ENCODE measurements around the gene CIZ1. TPM values are rescaled to one million over a fixed set of nuclear protein-coding genes. Genes with fewer than 3 reads are reported as not detected.

Gene CIZ1
- total RNA-seq, 1 experiment from 2014 or later = 111 TPM

DNA sequence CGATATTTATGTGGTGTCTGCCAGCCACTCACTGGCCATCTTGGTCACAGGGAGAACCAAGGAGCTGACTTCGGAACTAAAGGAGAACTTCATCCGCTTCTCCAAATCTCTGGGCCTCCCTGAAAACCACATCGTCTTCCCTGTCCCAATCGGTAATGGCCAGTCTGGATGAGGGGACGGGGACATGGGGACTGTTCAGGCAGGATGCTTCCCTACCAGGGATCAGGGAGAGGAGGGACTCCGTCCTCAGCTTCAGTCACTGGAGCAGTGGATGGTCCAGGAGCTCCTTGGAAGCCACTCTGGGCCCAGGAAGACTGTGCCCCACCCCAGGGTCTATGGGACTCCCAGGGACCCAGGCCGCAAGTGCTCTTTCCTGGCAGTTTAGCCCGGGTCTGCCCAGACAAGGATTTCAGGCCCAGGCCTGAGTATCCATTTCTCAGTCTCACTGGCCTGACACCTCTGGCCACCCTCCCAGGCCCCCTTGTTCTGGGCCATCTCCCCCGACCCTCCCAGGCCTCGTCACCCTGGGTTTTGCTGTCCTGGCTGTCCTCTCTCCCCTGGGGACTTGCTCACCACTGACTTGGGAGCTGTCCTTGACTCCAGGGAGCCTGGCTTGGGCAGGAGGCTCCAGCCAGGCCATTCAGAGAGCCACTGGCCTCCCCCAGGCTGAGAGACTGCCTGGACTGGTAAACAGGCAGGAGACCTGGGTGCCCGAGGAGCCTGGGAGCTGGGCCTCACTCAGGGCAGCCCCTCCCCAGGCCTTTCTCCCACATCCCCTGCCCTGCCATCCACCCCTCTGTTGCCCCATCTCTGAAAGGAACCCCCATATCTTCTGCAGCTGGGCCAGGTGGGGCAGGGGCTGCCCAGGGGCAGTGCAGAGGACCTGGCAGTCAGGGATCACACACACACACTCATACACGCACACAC, 39.0 kb downstream of the CIZ1 start:
- no peak overlapping the region for H3K4me3 ChIP-seq (ENCODE audit: low read depth in 2 of 2, low read length in 2 of 2)
- H3K36me3 ChIP-seq (ENCODE audit: control insufficient read depth, insufficient read depth, low read length) = no peaks in the 10 kb centered on the region
- BruUV-seq (replicated peaks) = no TSS peak
- no peaks in the 10 kb centered on the region for H3K9me3 ChIP-seq (ENCODE audit: control insufficient read depth, insufficient read depth, low read depth, low read length)
- H3K4me1 ChIP-seq (ENCODE audit: control insufficient read depth, insufficient read depth, low read length) = peaks cover 5% of the 10 kb centered on the region
- DNase-seq (ENCODE audit: low read depth, low spot score) (no peak), ATAC-seq (no peak)
- H3K27me3 ChIP-seq (ENCODE audit: control insufficient read depth, insufficient read depth, low read length) = no peaks in the 10 kb centered on the region
- H3K27ac ChIP-seq (ENCODE audit: low read length) = no peak overlapping the region
- intact Hi-C loops (cut with micrococcal nuclease; ENCODE audit: unreplicated experiment) = no loop called here
- POLR2A ChIA-PET = no interaction called here
- no peak for TF ChIP-seq SIN3A (IDR thresholded peaks at IDR 0.05; ENCODE audit: borderline replicate concordance, insufficient read depth, low read depth, low read length)
- TF ChIP-seq CTCF (IDR thresholded peaks at IDR 0.05) = no peak
- TF ChIP-seq REST (IDR thresholded peaks at IDR 0.05; ENCODE audit: insufficient read depth in 1 of 2, low read depth in 2 of 2, low read length in 1 of 2) = no peak
- TF ChIP-seq TCF7L2 (IDR thresholded peaks at IDR 0.05; ENCODE audit: low read depth, low read length) = no peak
- TF ChIP-seq POLR2AphosphoS5 (IDR thresholded peaks at IDR 0.05; ENCODE audit: low read depth, low read length) = no peak
- in situ Hi-C loops (cut with HindIII; ENCODE audit: low pct_unique_long_range_greater_than_20kb, low sequenced_read_pairs) = no loop called here
- CTCF ChIA-PET = no interaction called here

DNA sequence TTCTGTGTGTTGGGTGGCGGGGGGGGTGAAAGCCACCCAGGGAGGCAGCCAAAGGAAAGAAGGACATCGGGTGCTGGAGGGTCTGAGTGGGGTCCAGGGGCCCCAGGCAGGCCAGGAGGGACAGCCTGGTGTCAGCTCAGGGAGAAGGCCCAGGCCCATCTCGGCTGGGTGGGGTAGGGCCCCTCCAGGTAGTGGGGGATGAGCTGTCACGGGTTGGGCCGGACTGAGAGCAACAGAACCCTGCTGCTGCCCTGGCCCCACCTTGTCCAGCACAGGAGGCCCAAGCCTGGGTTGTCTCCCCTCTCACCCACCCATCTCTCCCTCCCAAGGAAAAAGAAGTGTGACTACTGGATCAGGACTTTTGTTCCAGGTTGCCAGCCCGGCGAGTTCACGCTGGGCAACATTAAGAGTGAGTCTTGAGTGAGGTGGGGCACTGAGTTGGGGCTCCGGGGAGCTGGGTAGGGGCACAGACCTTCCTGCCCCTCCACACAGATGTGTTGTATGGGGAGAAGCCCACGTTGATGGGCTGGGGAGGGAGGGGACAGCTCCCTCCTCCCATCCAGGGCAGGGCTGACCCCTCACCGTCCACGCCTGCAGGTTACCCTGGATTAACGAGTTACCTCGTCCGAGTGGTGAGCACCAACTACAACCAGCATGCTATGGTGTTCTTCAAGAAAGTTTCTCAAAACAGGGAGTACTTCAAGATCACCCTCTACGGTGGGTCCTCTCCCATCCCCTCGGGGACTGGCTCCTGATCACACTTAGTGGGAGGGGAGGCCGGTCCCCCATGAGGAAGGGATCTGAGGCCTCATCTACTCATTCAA, 39.9 kb downstream of the CIZ1 start:
- Histone ChIP-seq H3K36me3 (ENCODE audit: control insufficient read depth, insufficient read depth, low read length) (no peaks in the 10 kb centered on the region), H3K9me3 (ENCODE audit: control insufficient read depth, insufficient read depth, low read depth, low read length) (no peaks in the 10 kb centered on the region), H3K27ac (ENCODE audit: low read length) (no peak overlapping the region), H3K4me3 (ENCODE audit: low read depth in 2 of 2, low read length in 2 of 2) (no peak overlapping the region), H3K4me1 (ENCODE audit: control insufficient read depth, insufficient read depth, low read length) (peaks cover 5% of the 10 kb centered on the region), H3K27me3 (ENCODE audit: control insufficient read depth, insufficient read depth, low read length) (no peaks in the 10 kb centered on the region)
- BruUV-seq (replicated peaks) = no TSS peak
- TF ChIP-seq CTCF (IDR thresholded peaks at IDR 0.05) (no peak), REST (IDR thresholded peaks at IDR 0.05; ENCODE audit: insufficient read depth in 1 of 2, low read depth in 2 of 2, low read length in 1 of 2) (no peak), POLR2AphosphoS5 (IDR thresholded peaks at IDR 0.05; ENCODE audit: low read depth, low read length) (no peak), SIN3A (IDR thresholded peaks at IDR 0.05; ENCODE audit: borderline replicate concordance, insufficient read depth, low read depth, low read length) (no peak), TCF7L2 (IDR thresholded peaks at IDR 0.05; ENCODE audit: low read depth, low read length) (no peak)
- ChIA-PET POLR2A (no interaction called here), CTCF (no interaction called here)
- intact Hi-C loops (cut with micrococcal nuclease; ENCODE audit: unreplicated experiment) (no loop called here), in situ Hi-C loops (cut with HindIII; ENCODE audit: low pct_unique_long_range_greater_than_20kb, low sequenced_read_pairs) (no loop called here)
- DNase-seq (ENCODE audit: low read depth, low spot score) (no peak), ATAC-seq (no peak)
